Thyroid gland (tissue), 4 donors: ENCODE results near the gene SLC14A1. TPM values are rescaled to one million over a fixed set of nuclear protein-coding genes. Genes with fewer than 3 reads are reported as not detected.

Experiments used
- DNase-seq, 2 donors: peaks; one replicate each; pipeline ENCODE4 v3.0.0-alpha.2; 2019
- H3K27ac ChIP-seq, 3 donors: fragments of 200-600 bp; sonication (generic); 1 replicate in 2 of 3; 2 replicates in 1 of 3; pipeline ENCODE4 v1.5.1; 2016 to 2019; ENCODE audit warnings: mild to moderate bottlenecking in 1 of 3, moderate library complexity in 1 of 3
- H3K27me3 ChIP-seq: fragments of 200-600 bp; sonication (generic); one replicate; pipeline ENCODE4 v1.5.1; 2019
- H3K36me3 ChIP-seq, 2 donors: fragments of 200-600 bp; sonication (generic); one replicate each; pipeline ENCODE4 v1.5.1; 2016 to 2019
- H3K4me1 ChIP-seq, 2 donors: fragments of 200-600 bp; sonication (generic); one replicate each; pipeline ENCODE4 v1.5.1; 2017 to 2019
- H3K4me3 ChIP-seq, 3 donors: fragments of 200-600 bp; sonication (generic); replicated peaks in 1 of 3; 1 replicate in 2 of 3; 2 replicates in 1 of 3; pipeline ENCODE4 v1.5.1; 2016; ENCODE audit warnings: mild to moderate bottlenecking in 1 of 3
- H3K9me3 ChIP-seq: fragments of 200-600 bp; sonication (generic); one replicate; pipeline ENCODE4 v1.5.1; 2017
- CTCF ChIP-seq, 6 experiments: fragments of 200-600 bp in 3 of 6; fragments of 450-650 bp in 3 of 6; sonication (generic) in 3 of 6; IDR thresholded peaks; one replicate each; pipeline ENCODE4 v1.5.1; 2016 to 2019; ENCODE audit warnings: antibody characterized with exemption in 6 of 6, mild to moderate bottlenecking in 2 of 6, inconsistent platforms in 1 of 6, moderate library complexity in 1 of 6
- POLR2A ChIP-seq, 2 donors: fragments of 450-650 bp; IDR thresholded peaks; one replicate each; pipeline ENCODE4 v1.6.1; 2017; ENCODE audit warnings: antibody characterized with exemption in 2 of 2, mild to moderate bottlenecking in 2 of 2, moderate library complexity in 1 of 2
- WGBS, 2 donors: methylation state at CpG; one replicate each; pipeline ENCODE4 v1.1.5; 2017; 5-methylcytosine and 5-hydroxymethylcytosine counted together
- intact Hi-C: fragments of 100-400 bp; cut with DNase I; formaldehyde crosslinking; loops from one replicate; pipeline ENCODE4 v1.15.1; 2023
- total RNA-seq, 4 donors: library from RNA; depleted of rRNA; stranded (reverse); fragments of >200 nt; gene quantifications; one replicate each; pipeline ENCODE4 v1.2.3, GENCODE V29; 2016

Gene SLC14A1
- total RNA-seq, 4 donors from 2014 or later = 6.2 to 22.9 (median 15.7) TPM

GRCh38 chr18:45682181-45682580 is 41.8 kb upstream of the SLC14A1 start:
- intact Hi-C loops = loop anchor here (10.0 kb wide), 1 partner anchor 393 kb away; the partner anchor contains the start of gene PSTPIP2
- H3K4me1 ChIP-seq = no peaks in the 10 kb centered on the region
- no peaks in the 10 kb centered on the region for H3K9me3 ChIP-seq
- H3K4me3 ChIP-seq = no peak overlapping the region
- DNase-seq = no peak
- H3K27ac ChIP-seq = no peak overlapping the region
- no peak for TF ChIP-seq POLR2A (IDR thresholded peaks at IDR 0.05)
- TF ChIP-seq CTCF (IDR thresholded peaks at IDR 0.05) = no peak
- WGBS, 2 donors = 82% methylated on average over 8 of the region's 8 CpGs
- H3K27me3 ChIP-seq = no peaks in the 10 kb centered on the region
- no peaks in the 10 kb centered on the region for H3K36me3 ChIP-seq

DNA sequence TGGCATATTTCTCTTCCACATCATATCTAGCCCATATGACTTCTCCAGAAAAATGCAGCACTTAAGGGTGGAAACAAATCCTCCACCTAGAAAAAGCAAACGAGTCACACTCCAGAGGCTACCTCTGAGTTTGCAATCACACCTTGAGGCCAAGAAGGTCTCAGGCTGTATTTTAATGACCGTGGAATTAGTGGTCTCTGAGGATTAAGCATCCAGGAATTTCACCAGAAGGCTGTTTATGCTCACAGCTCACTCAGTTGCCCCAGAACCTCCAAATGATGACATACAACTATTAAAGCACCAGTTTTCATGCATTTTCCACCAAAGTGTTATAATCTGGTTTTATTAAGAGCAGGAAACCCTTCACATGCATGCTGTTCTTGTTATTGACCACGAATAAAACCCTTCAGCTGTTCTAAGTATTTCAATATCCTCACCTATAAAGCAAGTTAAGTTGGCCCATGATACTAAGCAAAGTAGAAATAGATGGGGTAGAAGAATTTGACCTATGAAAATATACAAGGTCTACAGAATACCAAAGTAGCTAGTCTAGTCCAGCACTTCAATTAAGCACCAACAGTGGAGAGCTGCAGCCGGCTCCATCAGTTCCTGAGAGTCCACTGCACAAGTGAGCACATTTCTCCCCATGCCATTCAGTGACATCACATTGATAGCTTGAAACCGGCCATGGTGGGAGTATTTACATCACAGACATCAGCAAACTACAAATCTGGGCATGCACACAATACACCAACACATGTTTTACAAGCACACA is 39.5 kb upstream of the SLC14A1 start:
- peak; percentile 40 to 47 for DNase-seq
- no peaks in the 10 kb centered on the region for H3K27me3 ChIP-seq
- intact Hi-C loops = loop anchor here (10.0 kb wide), 1 partner anchor 390 kb away; the partner anchor contains the start of gene PSTPIP2
- H3K4me1 ChIP-seq = no peaks in the 10 kb centered on the region
- H3K4me3 ChIP-seq = no peak overlapping the region
- 33 to 42% methylated on average over 5 of the region's 5 CpGs for WGBS, 2 donors
- no peaks in the 10 kb centered on the region for H3K36me3 ChIP-seq
- H3K9me3 ChIP-seq = no peaks in the 10 kb centered on the region
- TF ChIP-seq POLR2A (IDR thresholded peaks at IDR 0.05) (no peak), CTCF (IDR thresholded peaks at IDR 0.05) (no peak)
- no peak overlapping the region for H3K27ac ChIP-seq

GRCh38 chr18:45686891-45687611 is 36.9 kb upstream of the SLC14A1 start:
- Histone ChIP-seq H3K4me3 (no peak overlapping the region), H3K27me3 (no peaks in the 10 kb centered on the region), H3K36me3 (no peaks in the 10 kb centered on the region), H3K27ac (no peak overlapping the region), H3K4me1 (no peaks in the 10 kb centered on the region), H3K9me3 (no peaks in the 10 kb centered on the region)
- WGBS, 2 donors = 70 to 85% methylated on average over 7 of the region's 7 CpGs
- no peak for DNase-seq
- intact Hi-C loops = loop anchor here (10.0 kb wide), 1 partner anchor 388 kb away; the partner anchor contains the start of gene PSTPIP2
- TF ChIP-seq POLR2A (IDR thresholded peaks at IDR 0.05) (no peak), CTCF (IDR thresholded peaks at IDR 0.05) (no peak)

- intact Hi-C loops = loop anchor here (10.0 kb wide), 1 partner anchor 387 kb away; the partner anchor contains the start of gene PSTPIP2
- TF ChIP-seq CTCF (IDR thresholded peaks at IDR 0.05) (no peak), POLR2A (IDR thresholded peaks at IDR 0.05) (no peak)
- H3K4me3 ChIP-seq = no peak overlapping the region
- no peaks in the 10 kb centered on the region for H3K4me1 ChIP-seq
- no peaks in the 10 kb centered on the region for H3K27me3 ChIP-seq
- H3K27ac ChIP-seq = no peak overlapping the region
- no peaks in the 10 kb centered on the region for H3K9me3 ChIP-seq
- no peaks in the 10 kb centered on the region for H3K36me3 ChIP-seq
- 60 to 66% methylated on average over 1 to 3 of the region's 6 CpGs for WGBS, 2 donors
- DNase-seq = no peak
These were observed 36.4 kb upstream of the SLC14A1 start for GRCh38 chr18:45687621-45688020.
